GM20000 (cell line): ENCODE results near the gene BLID.

ENCODE experiments used
- DNase-seq: peaks from one replicate; pipeline ENCODE4 v3.0.0; 2012; ENCODE audit warnings: low spot score
- CTCF ChIP-seq: IDR thresholded peaks from 2 replicates; pipeline ENCODE4 v1.5.1; 2012; ENCODE audit warnings: mild to moderate bottlenecking, control low read depth; ENCODE audit errors: extremely low read depth, missing control alignments

The BLID gene

GRCh38 chr11:122158171-122158570 is 42.2 kb upstream of the BLID start:
- no peak for TF ChIP-seq CTCF
- no peak for DNase-seq

- DNase-seq = no peak
- TF ChIP-seq CTCF = no peak
Observed at GRCh38 chr11:122157653-122158161, 41.7 kb upstream of the BLID start.

- DNase-seq = no peak
- TF ChIP-seq CTCF = no peak
Observed at GRCh38 chr11:122156940-122157382, 40.9 kb upstream of the BLID start.

GRCh38 chr11:122155765-122156527 is 39.9 kb upstream of the BLID start:
- no peak for TF ChIP-seq CTCF
- DNase-seq = no peak

GRCh38 chr11:122154994-122155393 is 39.0 kb upstream of the BLID start:
- no peak for DNase-seq
- TF ChIP-seq CTCF = no peak

- no peak for DNase-seq
- TF ChIP-seq CTCF = no peak
Observed at GRCh38 chr11:122154227-122154626, 38.2 kb upstream of the BLID start.

- no peak for DNase-seq
- TF ChIP-seq CTCF = no peak
Observed at GRCh38 chr11:122153746-122154145, 37.7 kb upstream of the BLID start.
